ENCODE measurements around the gene ITSN1.

ITSN1 gene

GRCh38 chr21:33644383-33645074, 2.2 kb downstream of the ITSN1 start:
- H3K4me3 ChIP-seq (ENCODE audit: low read depth, low read length): no peak overlapping the region
- no peak for DNase-seq (ENCODE audit: low read depth)
- no peak for TF ChIP-seq CTCF (IDR thresholded peaks at IDR 0.05; ENCODE audit: control insufficient read depth, extremely low read depth, insufficient read depth)

- no peak for TF ChIP-seq CTCF (IDR thresholded peaks at IDR 0.05; ENCODE audit: control insufficient read depth, extremely low read depth, insufficient read depth)
- H3K4me3 ChIP-seq (ENCODE audit: low read depth, low read length): no peak overlapping the region
- DNase-seq (ENCODE audit: low read depth): no peak
Measured at GRCh38 chr21:33645730-33646129, 3.4 kb downstream of the ITSN1 start.

GRCh38 chr21:33647587-33647986, 5.3 kb downstream of the ITSN1 start:
- DNase-seq (ENCODE audit: low read depth): no peak
- H3K4me3 ChIP-seq (ENCODE audit: low read depth, low read length): no peak overlapping the region
- no peak for TF ChIP-seq CTCF (IDR thresholded peaks at IDR 0.05; ENCODE audit: control insufficient read depth, extremely low read depth, insufficient read depth)

- DNase-seq (ENCODE audit: low read depth): no peak
- no peak for TF ChIP-seq CTCF (IDR thresholded peaks at IDR 0.05; ENCODE audit: control insufficient read depth, extremely low read depth, insufficient read depth)
- H3K4me3 ChIP-seq (ENCODE audit: low read depth, low read length): no peak overlapping the region
Measured at GRCh38 chr21:33648555-33648954, 6.3 kb downstream of the ITSN1 start.

- no peak for TF ChIP-seq CTCF (IDR thresholded peaks at IDR 0.05; ENCODE audit: control insufficient read depth, extremely low read depth, insufficient read depth)
- DNase-seq (ENCODE audit: low read depth): no peak
- no peak overlapping the region for H3K4me3 ChIP-seq (ENCODE audit: low read depth, low read length)
Measured at GRCh38 chr21:33650230-33650629, 7.9 kb downstream of the ITSN1 start.

- DNase-seq (ENCODE audit: low read depth): no peak
- H3K4me3 ChIP-seq (ENCODE audit: low read depth, low read length): no peak overlapping the region
- no peak for TF ChIP-seq CTCF (IDR thresholded peaks at IDR 0.05; ENCODE audit: control insufficient read depth, extremely low read depth, insufficient read depth)
Measured at GRCh38 chr21:33650929-33651509, 8.7 kb downstream of the ITSN1 start.

All from LNCaP clone FGC (cell line).